GM11168 (cell line): ENCODE results near the gene NUDC.
"Not testable (repeated sequence)": the region's sequence is repeated elsewhere in the genome, so short reads cannot be mapped to it uniquely, and the experiment has no call there.

ENCODE experiments used
- in situ Hi-C: fragments of 300-500 bp; cut with MboI; formaldehyde crosslinking; loops from one replicate; pipeline ENCODE4 v1.12.0; 2022; ENCODE audit warnings: low sequenced_read_pairs; ENCODE audit not compliant: unreplicated experiment

NUDC gene

GRCh38 chr1:26981146-26981846, 59.8 kb downstream of the NUDC start:
- in situ Hi-C loops = no loop called here

GRCh38 chr1:26983863-26984262, 62.3 kb downstream of the NUDC start:
- in situ Hi-C loops = no loop called here

- in situ Hi-C loops = no loop called here
Measured at GRCh38 chr1:26984291-26984690, 62.7 kb downstream of the NUDC start.

GRCh38 chr1:26986658-26987057, 65.1 kb downstream of the NUDC start:
- in situ Hi-C loops = no loop called here

GRCh38 chr1:26989403-26990109, 68.0 kb downstream of the NUDC start:
- in situ Hi-C loops = not testable (repeated sequence)

- in situ Hi-C loops = no loop called here
Measured at GRCh38 chr1:26991310-26992116, 70.0 kb downstream of the NUDC start.

- in situ Hi-C loops = no loop called here
Measured at GRCh38 chr1:26993237-26994019, 71.9 kb downstream of the NUDC start, which contains the start of gene TRNP1. TRNP1 (plus strand) TSS chr1:26993692; CDS start chr1:26993787, 95 bp downstream.

GRCh38 chr1:26994020-26994786, 72.7 kb downstream of the NUDC start:
- in situ Hi-C loops = no loop called here

- in situ Hi-C loops = no loop called here
Measured at GRCh38 chr1:26994787-26995517, 73.4 kb downstream of the NUDC start.

- in situ Hi-C loops = no loop called here
Measured at GRCh38 chr1:26996024-26996423, 74.5 kb downstream of the NUDC start.
